Measurements from ENCODE around the gene TBC1D30. TPM values are rescaled to one million over a fixed set of nuclear protein-coding genes. Genes with fewer than 3 reads are reported as not detected.
"Not testable (repeated sequence)": the region's sequence is repeated elsewhere in the genome, so short reads cannot be mapped to it uniquely, and the experiment has no call there.

The TBC1D30 gene
- total RNA-seq, 4 donors from 2014 or later: 3.2 to 14.8 (median 9.5) TPM

DNA sequence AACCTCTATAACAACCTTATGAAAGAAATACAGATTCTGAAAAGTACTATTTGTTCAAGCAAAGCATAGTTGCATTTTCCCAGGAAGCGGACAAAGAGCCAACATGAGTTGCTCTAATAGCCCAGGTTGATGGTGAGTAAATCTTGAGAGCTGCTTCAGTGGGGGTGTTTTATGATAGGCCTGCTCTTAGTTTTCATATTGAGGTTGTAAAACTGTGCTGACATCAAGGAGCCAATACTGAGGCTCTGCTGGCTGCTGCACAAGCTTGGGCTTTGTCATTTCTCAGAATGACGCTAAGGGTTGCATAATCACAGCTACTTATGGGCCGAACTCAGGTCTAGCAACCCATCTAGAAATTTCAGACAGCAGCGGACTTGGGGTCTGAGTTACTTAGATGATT, 11.5 kb downstream of the TBC1D30 start:
- DNase-seq: no peak
- H3K36me3 ChIP-seq: no peaks in the 10 kb centered on the region
- TF ChIP-seq POLR2A (IDR thresholded peaks at IDR 0.05): no peak
- TF ChIP-seq, protein P1, sequence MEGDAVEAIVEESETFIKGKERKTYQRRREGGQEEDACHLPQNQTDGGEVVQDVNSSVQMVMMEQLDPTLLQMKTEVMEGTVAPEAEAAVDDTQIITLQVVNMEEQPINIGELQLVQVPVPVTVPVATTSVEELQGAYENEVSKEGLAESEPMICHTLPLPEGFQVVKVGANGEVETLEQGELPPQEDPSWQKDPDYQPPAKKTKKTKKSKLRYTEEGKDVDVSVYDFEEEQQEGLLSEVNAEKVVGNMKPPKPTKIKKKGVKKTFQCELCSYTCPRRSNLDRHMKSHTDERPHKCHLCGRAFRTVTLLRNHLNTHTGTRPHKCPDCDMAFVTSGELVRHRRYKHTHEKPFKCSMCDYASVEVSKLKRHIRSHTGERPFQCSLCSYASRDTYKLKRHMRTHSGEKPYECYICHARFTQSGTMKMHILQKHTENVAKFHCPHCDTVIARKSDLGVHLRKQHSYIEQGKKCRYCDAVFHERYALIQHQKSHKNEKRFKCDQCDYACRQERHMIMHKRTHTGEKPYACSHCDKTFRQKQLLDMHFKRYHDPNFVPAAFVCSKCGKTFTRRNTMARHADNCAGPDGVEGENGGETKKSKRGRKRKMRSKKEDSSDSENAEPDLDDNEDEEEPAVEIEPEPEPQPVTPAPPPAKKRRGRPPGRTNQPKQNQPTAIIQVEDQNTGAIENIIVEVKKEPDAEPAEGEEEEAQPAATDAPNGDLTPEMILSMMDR (IDR thresholded peaks at IDR 0.05): no peak
- H3K9me3 ChIP-seq: no peaks in the 10 kb centered on the region
- intact Hi-C loops (cut with DNase I; ENCODE audit: low total_unique reads): no loop called here
- no peak overlapping the region for H3K27ac ChIP-seq
- no peak overlapping the region for H3K4me3 ChIP-seq
- H3K4me1 ChIP-seq: no peaks in the 10 kb centered on the region
- no peaks in the 10 kb centered on the region for H3K27me3 ChIP-seq

DNA sequence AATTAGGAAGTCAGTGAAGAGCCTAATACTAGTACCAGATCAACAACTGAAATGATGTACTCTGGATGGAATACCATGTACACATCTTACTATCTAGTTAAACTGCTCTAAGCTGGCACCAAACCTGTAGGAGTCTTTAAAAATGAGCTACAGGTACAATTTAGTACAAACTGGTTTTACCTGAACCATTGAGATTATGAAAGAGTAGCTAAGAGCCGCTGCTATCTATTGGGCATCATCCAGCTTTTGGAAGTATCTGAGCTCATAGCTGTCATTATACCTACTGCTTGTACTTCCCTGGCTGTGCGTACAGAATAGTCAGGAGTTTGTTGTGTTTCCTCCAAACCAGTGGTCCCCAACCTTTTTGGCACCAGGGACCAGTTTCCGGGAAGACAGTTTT, 12.4 kb downstream of the TBC1D30 start:
- Histone ChIP-seq H3K27me3 (no peaks in the 10 kb centered on the region), H3K4me1 (no peaks in the 10 kb centered on the region), H3K27ac (no peak overlapping the region), H3K9me3 (no peaks in the 10 kb centered on the region), H3K36me3 (no peaks in the 10 kb centered on the region), H3K4me3 (no peak overlapping the region)
- DNase-seq: no peak
- TF ChIP-seq, protein P1 (IDR thresholded peaks at IDR 0.05): no peak
- intact Hi-C loops (cut with DNase I; ENCODE audit: low total_unique reads): no loop called here

GRCh38 chr12:64837427-64837826, 13.0 kb downstream of the TBC1D30 start:
- H3K4me3 ChIP-seq: no peak overlapping the region
- no peaks in the 10 kb centered on the region for H3K36me3 ChIP-seq
- no peaks in the 10 kb centered on the region for H3K9me3 ChIP-seq
- intact Hi-C loops (cut with DNase I; ENCODE audit: low total_unique reads): no loop called here
- no peak for DNase-seq
- no peaks in the 10 kb centered on the region for H3K27me3 ChIP-seq
- no peak overlapping the region for H3K27ac ChIP-seq
- TF ChIP-seq, protein P1 (IDR thresholded peaks at IDR 0.05): no peak
- TF ChIP-seq POLR2A (IDR thresholded peaks at IDR 0.05): no peak
- no peaks in the 10 kb centered on the region for H3K4me1 ChIP-seq

DNA sequence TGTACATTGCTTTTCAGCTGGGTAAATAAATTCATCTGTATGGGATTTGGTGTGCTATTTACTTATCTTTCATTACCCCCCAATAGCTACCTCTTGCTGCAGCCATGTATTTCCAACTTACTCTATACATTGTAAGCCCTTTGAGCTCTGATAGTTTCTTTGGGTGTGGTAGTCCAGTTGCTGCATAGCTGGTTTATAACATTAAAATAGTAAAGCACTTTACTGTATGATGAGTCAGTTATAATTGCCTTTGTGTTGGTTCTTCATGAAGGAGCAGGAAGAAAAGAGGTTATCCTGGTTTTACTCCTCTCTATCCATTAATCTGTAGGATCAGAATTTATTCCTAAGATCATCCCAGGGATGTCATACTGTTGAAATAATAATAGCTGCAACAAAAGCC, 15.7 kb downstream of the TBC1D30 start:
- TF ChIP-seq POLR2A (IDR thresholded peaks at IDR 0.05): no peak
- TF ChIP-seq, protein P1 (IDR thresholded peaks at IDR 0.05): no peak
- intact Hi-C loops (cut with DNase I; ENCODE audit: low total_unique reads): no loop called here
- Histone ChIP-seq H3K27ac (no peak overlapping the region), H3K4me3 (no peak overlapping the region), H3K36me3 (no peaks in the 10 kb centered on the region), H3K4me1 (no peaks in the 10 kb centered on the region), H3K9me3 (no peaks in the 10 kb centered on the region), H3K27me3 (no peaks in the 10 kb centered on the region)
- no peak for DNase-seq

- H3K27me3 ChIP-seq: no peaks in the 10 kb centered on the region
- H3K9me3 ChIP-seq: no peaks in the 10 kb centered on the region
- H3K4me3 ChIP-seq: no peak overlapping the region
- no peak for DNase-seq
- no peaks in the 10 kb centered on the region for H3K36me3 ChIP-seq
- TF ChIP-seq POLR2A (IDR thresholded peaks at IDR 0.05): no peak
- TF ChIP-seq, protein P1 (IDR thresholded peaks at IDR 0.05): no peak
- no peaks in the 10 kb centered on the region for H3K4me1 ChIP-seq
- H3K27ac ChIP-seq: no peak overlapping the region
- intact Hi-C loops (cut with DNase I; ENCODE audit: low total_unique reads): no loop called here
These were observed 16.7 kb downstream of the TBC1D30 start for GRCh38 chr12:64840949-64841717.

- H3K27me3 ChIP-seq; DNase-seq; intact Hi-C loops (cut with DNase I; ENCODE audit: low total_unique reads); H3K4me3 ChIP-seq; H3K27ac ChIP-seq; H3K9me3 ChIP-seq; H3K4me1 ChIP-seq; H3K36me3 ChIP-seq: not testable (repeated sequence)
These were observed 24.0 kb downstream of the TBC1D30 start for GRCh38 chr12:64848409-64848808.
